GM18517 (cell line): ENCODE data around the gene PARL.
"Not testable (repeated sequence)": the region's sequence is repeated elsewhere in the genome, so short reads cannot be mapped to it uniquely, and the experiment has no call there.

Experiments
- ATAC-seq: cut with Tn5 transposase; IDR thresholded peaks from one replicate; pipeline ENCODE4 v1.9.1; 2021; ENCODE audit warnings: mild to moderate bottlenecking, moderate library complexity; ENCODE audit not compliant: unreplicated experiment

Gene PARL

GRCh38 chr3:183906234-183906921 lies 21.7 kb upstream of the PARL start:
- no peak for ATAC-seq

GRCh38 chr3:183904833-183905780 lies 20.4 kb upstream of the PARL start:
- ATAC-seq: no peak

GRCh38 chr3:183898028-183898431 lies 13.3 kb upstream of the PARL start:
- no peak for ATAC-seq

- ATAC-seq: no peak
Observed at GRCh38 chr3:183897606-183898005, 12.9 kb upstream of the PARL start.

GRCh38 chr3:183896610-183897009 lies 11.9 kb upstream of the PARL start:
- no peak for ATAC-seq

GRCh38 chr3:183896184-183896583 lies 11.5 kb upstream of the PARL start:
- no peak for ATAC-seq

- no peak for ATAC-seq
Observed at GRCh38 chr3:183895774-183896173, 11.1 kb upstream of the PARL start.

GRCh38 chr3:183895296-183895695 lies 10.6 kb upstream of the PARL start:
- ATAC-seq: no peak

GRCh38 chr3:183892610-183893214 lies 8.0 kb upstream of the PARL start:
- ATAC-seq: no peak

GRCh38 chr3:183885766-183886165 lies 1.1 kb upstream of the PARL start:
- no peak for ATAC-seq

GRCh38 chr3:183884097-183884426 lies 618 bp downstream of the PARL start:
- no peak for ATAC-seq

- no peak for ATAC-seq
Observed at GRCh38 chr3:183883291-183884096, 1.2 kb downstream of the PARL start.

GRCh38 chr3:183880121-183880520 lies 4.6 kb downstream of the PARL start:
- ATAC-seq: no peak

- no peak for ATAC-seq
Observed at GRCh38 chr3:183879243-183879642, 5.4 kb downstream of the PARL start.

GRCh38 chr3:183878071-183878470 lies 6.6 kb downstream of the PARL start:
- ATAC-seq: no peak

- ATAC-seq: not testable (repeated sequence)
Observed at GRCh38 chr3:183877227-183877626, 7.5 kb downstream of the PARL start.

- ATAC-seq: no peak
Observed at GRCh38 chr3:183875411-183875810, 9.3 kb downstream of the PARL start.

- no peak for ATAC-seq
Observed at GRCh38 chr3:183873914-183874313, 10.8 kb downstream of the PARL start.

- no peak for ATAC-seq
Observed at GRCh38 chr3:183871541-183871940, 13.1 kb downstream of the PARL start.

GRCh38 chr3:183870563-183870962 lies 14.1 kb downstream of the PARL start:
- no peak for ATAC-seq

- no peak for ATAC-seq
Observed at GRCh38 chr3:183868796-183869195, 15.9 kb downstream of the PARL start.
